GM13976 (cell line): ENCODE data around the gene RAET1G.
"Not testable (repeated sequence)": the region's sequence is repeated elsewhere in the genome, so short reads cannot be mapped to it uniquely, and the experiment has no call there.

Experiments used
- DNase-seq: peaks from one replicate; pipeline ENCODE4 v3.0.0; 2012; ENCODE audit warnings: low spot score
- CTCF ChIP-seq: IDR thresholded peaks from 2 replicates; pipeline ENCODE4 v1.5.1; 2012; ENCODE audit warnings: borderline replicate concordance, mild to moderate bottlenecking; ENCODE audit not compliant: insufficient read depth; ENCODE audit errors: extremely low read depth, missing control alignments, control extremely low read depth
- in situ Hi-C: fragments of 300-500 bp; cut with MboI; formaldehyde crosslinking; loops from one replicate; pipeline ENCODE4 v1.12.0; 2022; ENCODE audit warnings: low sequenced_read_pairs, mixed read lengths, inconsistent platforms; ENCODE audit not compliant: unreplicated experiment

RAET1G gene

GRCh38 chr6:149925974-149926777 is 3.3 kb upstream of the RAET1G start:
- in situ Hi-C loops = no loop called here
- DNase-seq = no peak

GRCh38 chr6:149925253-149925973 is 2.5 kb upstream of the RAET1G start:
- no peak for TF ChIP-seq CTCF
- in situ Hi-C loops = no loop called here

More at GRCh38 chr6:149925974-149926777, 3.3 kb upstream of the RAET1G start:
- peak; percentile 70 for TF ChIP-seq CTCF

GRCh38 chr6:149924933-149925252 is 2.0 kb upstream of the RAET1G start:
- DNase-seq = no peak
- TF ChIP-seq CTCF = no peak
- in situ Hi-C loops = no loop called here

More at GRCh38 chr6:149925253-149925973, 2.5 kb upstream of the RAET1G start:
- DNase-seq = no peak

GRCh38 chr6:149924206-149924932 is 1.4 kb upstream of the RAET1G start:
- no peak for DNase-seq
- TF ChIP-seq CTCF = no peak
- in situ Hi-C loops = no loop called here

- DNase-seq = no peak
- in situ Hi-C loops = no loop called here
- TF ChIP-seq CTCF = no peak
Observed at GRCh38 chr6:149923327-149923986, 536 bp upstream of the RAET1G start.

GRCh38 chr6:149922091-149922490 is 830 bp downstream of the RAET1G start:
- in situ Hi-C loops, DNase-seq: not testable (repeated sequence)
